NCI-H1436 treated with DMSO at 0.1 percent for 48 hours (cell line): ENCODE data around the gene GMPR2.
"Not testable (repeated sequence)": the region's sequence is repeated elsewhere in the genome, so short reads cannot be mapped to it uniquely, and the experiment has no call there.

Experiments
- DNase-seq: peaks from one replicate; lab custom pipeline; 2025; lab: John Stamatoyannopoulos, UW

GMPR2 gene

DNA sequence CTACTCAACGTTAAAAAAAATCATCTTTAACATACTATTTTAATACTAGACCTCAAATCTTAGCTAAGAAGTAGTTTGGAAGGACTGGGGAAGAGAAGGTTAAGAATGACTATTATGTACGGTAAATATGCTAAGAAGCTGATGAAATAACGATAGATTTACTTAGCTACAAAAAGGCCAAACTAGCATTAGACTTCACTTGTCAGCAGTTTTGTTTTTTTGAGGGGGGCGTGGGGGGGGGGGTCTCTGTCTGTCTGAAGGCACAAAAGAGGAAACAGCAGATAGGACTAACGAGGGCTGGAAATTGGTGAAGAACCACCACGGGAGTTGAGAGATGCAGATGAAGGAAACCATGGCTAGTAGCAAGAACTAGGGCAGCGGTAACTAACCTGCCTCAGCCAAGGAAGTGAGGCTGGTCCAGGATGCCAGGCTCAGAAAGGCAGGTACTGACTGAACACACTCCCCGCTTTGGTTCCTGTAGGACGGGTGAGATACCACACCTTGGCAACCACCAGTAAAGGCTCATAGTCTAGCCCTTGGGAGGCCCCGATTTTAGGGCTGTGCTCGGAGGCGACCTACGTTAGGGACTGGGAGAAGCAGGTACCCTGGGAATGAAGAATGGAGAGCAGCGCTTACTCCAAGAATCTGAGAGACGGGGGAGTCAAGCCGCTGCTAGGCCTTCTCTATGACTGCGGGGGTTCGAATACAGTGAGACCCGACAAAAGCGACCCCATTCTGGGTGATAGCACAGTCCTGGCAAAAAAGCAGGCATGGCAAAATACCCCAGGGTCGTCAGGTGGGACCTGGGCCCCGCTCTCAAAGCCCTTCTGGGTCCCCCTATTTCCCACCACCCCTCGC, 1.2 kb upstream of the GMPR2 start:
- DNase-seq = no peak

GRCh38 chr14:24232121-24232644, 546 bp upstream of the GMPR2 start, which contains the start of gene NEDD8:
Gene NEDD8, minus strand, starts transcription at chr14:24232367. Its CDS starts 100 bp downstream, at chr14:24232267.
- DNase-seq = peak; percentile 46

- no peak for DNase-seq
Measured at GRCh38 chr14:24233538-24233866, 773 bp downstream of the GMPR2 start.

- DNase-seq = no peak
Measured at GRCh38 chr14:24234095-24235005, 1.6 kb downstream of the GMPR2 start.

DNA sequence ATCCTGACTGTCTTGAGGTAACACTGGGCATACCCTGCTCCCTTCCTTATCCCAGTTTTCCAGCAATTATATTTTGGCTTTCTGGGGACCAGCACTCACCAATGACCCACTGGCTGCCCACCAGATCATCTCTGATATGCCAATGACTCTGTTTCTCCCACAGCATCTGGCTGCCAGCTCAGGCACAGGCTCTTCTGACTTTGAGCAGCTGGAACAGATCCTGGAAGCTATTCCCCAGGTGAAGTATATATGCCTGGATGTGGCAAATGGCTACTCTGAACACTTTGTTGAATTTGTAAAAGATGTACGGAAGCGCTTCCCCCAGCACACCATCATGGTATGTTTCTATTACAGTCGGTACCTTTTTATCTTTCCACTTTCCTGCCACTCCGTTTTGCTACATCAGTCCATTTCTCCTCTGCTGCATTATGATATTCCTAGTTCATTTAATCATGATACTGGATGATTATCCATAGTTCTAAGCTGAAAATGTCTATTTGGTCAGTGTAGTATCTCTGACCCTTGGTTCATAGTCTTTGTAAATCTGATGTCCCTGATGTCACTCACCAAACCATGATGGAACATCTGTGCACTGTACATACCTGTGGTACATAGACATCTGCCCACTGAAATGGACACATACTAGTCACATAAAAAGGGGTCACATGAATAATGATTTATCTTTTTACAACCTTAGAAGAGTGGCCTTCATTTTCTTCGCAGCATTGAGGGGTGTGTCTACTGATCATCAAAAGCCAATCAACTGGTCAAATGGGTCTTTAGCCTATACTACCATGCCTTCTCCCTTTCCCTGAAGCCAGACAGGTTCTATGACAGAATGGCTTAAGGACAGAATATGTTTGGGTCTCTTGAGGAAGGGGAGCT, 3.3 kb downstream of the GMPR2 start:
- no peak for DNase-seq

GRCh38 chr14:24236689-24237462, 4.1 kb downstream of the GMPR2 start:
- DNase-seq = no peak

- DNase-seq = no peak
Measured at GRCh38 chr14:24237463-24237955, 4.8 kb downstream of the GMPR2 start.

- DNase-seq = no peak
Measured at GRCh38 chr14:24238123-24238522, 5.4 kb downstream of the GMPR2 start.

- DNase-seq = no peak
Measured at GRCh38 chr14:24238527-24239037, 5.9 kb downstream of the GMPR2 start.

- no peak for DNase-seq
Measured at GRCh38 chr14:24240110-24240918, 7.6 kb downstream of the GMPR2 start.

- peak; percentile 87 for DNase-seq
Measured at GRCh38 chr14:24241829-24242443, 9.2 kb downstream of the GMPR2 start.

- no peak for DNase-seq
Measured at GRCh38 chr14:24243336-24243836, 10.7 kb downstream of the GMPR2 start.

- DNase-seq = not testable (repeated sequence)
Measured at GRCh38 chr14:24245350-24245749, 12.6 kb downstream of the GMPR2 start.

DNA sequence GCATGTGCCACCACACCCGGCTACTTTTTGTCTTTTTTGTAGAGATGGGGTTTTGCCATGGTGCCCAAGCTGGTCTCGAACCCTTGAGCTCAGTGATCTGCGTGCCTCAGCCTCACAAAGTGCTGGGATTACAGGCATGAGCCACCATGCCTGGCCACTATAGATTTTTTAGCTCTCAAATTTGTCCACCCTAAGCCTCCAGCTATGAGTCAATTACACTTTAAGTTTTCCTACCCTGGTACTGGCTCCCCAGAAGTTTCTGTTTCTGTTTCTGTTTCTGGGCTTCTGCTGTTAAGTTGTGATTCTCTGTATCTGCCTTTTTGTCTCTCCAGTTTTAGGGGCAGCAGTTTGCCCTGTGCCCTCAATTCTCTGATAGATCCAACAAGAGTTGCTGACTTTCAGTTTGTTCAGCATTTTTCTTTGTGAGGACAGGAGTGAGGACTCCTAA, 14.1 kb downstream of the GMPR2 start:
- no peak for DNase-seq

DNA sequence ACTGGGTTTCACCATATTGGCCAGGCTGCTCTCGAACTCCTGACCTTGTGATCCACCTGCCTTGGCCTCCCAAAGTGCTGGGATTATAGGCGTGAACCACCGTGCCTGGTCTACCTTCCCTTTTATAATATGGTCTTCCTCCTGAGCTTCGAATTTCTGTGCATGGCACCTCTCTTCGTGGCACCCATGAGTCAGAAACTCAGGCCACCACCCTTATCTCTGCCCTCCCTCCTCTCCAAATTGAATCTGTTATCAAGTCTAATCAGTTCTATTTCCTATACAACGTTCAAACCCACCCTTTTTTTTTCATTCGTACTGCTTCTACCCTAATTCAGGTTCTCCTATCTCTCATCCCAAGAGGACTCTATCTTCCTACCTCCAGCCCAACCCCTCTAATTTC, 14.7 kb downstream of the GMPR2 start:
- no peak for DNase-seq

DNA sequence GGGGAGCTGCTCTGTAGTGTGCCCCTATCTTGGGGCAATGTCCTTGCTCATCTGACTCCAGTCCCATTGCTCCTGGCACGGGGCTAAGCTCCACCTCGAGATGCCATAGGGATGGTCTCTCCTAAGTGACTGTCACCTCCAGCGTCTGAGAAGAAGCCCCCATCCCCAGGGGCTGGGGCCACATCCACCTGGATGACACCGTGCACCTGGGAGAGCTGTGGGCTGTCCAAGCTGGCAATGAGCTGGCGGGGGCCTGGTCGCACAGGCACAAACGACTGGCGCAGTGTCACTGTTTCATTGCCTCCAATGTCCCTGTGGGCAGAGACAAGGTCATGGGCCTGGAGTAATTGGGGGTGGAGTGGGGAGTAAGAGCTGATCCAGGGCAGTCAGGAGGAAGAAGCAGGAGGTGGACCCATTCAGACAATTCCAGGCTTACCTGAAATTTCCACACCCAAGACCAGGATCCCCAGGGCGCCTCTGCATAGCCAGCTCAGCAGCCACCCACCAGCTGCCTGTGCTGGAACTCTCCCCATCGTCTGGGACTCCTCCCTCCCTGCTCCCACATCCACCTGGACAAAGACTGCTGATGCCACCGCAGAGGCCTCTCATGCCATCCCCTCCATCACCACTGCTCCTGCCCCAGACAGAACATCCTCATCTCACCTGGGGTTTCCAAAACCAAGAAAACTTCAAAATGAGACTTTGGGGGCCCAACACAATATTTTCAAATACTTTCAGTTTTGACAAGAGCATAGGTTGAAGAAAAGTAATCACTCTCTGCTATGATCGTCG, 16.7 kb downstream of the GMPR2 start:
- DNase-seq = no peak

DNA sequence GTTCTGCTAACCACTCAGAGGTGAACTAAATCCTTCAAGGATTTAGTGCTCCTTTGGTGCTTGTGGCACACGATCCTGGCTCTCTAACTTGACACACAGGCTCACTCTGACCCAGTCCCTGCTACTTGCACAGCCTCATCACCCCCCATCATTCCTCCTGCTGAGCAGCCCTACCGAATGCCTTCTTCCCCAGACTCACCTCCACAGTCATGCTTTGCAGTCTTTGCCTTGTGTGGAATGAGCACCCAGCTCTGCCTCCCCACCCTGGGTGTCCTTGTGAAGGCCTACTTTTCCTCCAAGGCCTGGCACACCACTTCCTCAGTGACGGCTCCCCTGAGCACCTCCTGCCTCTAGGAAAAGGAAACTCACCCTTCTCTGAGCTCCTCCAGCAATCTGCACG, 17.6 kb downstream of the GMPR2 start:
- no peak for DNase-seq

DNA sequence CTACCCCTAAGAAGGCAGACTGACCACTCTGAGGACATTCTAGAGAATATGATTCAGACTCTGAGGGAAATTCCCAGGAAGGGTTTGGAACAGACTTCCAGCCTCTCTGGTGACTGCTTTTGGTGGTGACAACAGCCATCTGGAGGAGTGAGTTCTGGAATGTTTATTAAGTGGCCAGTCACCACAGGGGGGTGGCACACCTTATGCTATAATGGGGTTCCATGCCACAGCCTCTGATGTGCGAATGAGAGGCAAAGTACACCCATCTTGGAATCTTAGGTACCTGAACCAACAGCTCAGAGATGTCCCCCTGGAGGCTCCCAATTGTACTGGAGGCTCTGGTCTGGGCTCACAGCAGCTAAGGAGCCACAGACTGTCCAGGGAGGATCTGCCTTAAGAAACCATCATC, 19.2 kb downstream of the GMPR2 start:
- DNase-seq = no peak
